OCI-LY7 (cell line): ENCODE measurements around the gene MBD3. TPM values are rescaled to one million over a fixed set of nuclear protein-coding genes. Genes with fewer than 3 reads are reported as not detected.

Experiments used
- BruUV-seq: library from RNA; stranded (reverse); fragments of 400-500 nt; replicated peaks from 2 replicates; lab custom pipeline; 2021; lab: Mats Ljungman, UMichigan
- CTCF ChIA-PET: fragments of 300-600 bp; sonication (Branson Sonifier 250); formaldehyde crosslinking; loops from one replicate; lab custom pipeline; 2022; ENCODE audit warnings: antibody characterized with exemption; ENCODE audit not compliant: unreplicated experiment; lab: Charles Lee
- POLR2A ChIA-PET: fragments of 300-600 bp; sonication (Branson Sonifier 250); formaldehyde crosslinking; loops from one replicate; lab custom pipeline; 2022; ENCODE audit warnings: antibody characterized with exemption; lab: Charles Lee
- DNase-seq: peaks from one replicate; pipeline ENCODE4 v3.0.0-alpha.2; 2015; ENCODE audit warnings: low spot score
- H2AFZ ChIP-seq: fragments of 200-600 bp; sonication (generic), shearing (Covaris generic); 2 replicates; pipeline ENCODE4 v1.6.1; 2014; ENCODE audit warnings: mild to moderate bottlenecking, antibody characterized with exemption, low read length, moderate library complexity
- H3K27ac ChIP-seq: fragments of 200-600 bp; sonication (generic); 2 replicates; pipeline ENCODE4 v1.5.1; 2014; ENCODE audit warnings: mixed run types, low read depth, mild to moderate bottlenecking, moderate library complexity, low read length, inconsistent platforms; ENCODE audit not compliant: poor library complexity, severe bottlenecking
- H3K36me3 ChIP-seq: fragments of 200-600 bp; sonication (generic); 2 replicates; pipeline ENCODE4 v1.6.1; 2014; ENCODE audit warnings: mild to moderate bottlenecking, antibody characterized with exemption, low read length, moderate library complexity, mixed read lengths; ENCODE audit not compliant: insufficient read depth
- H3K4me1 ChIP-seq: fragments of 200-600 bp; sonication (generic); 2 replicates; pipeline ENCODE4 v1.5.1; 2014; ENCODE audit warnings: mild to moderate bottlenecking, low read length; ENCODE audit not compliant: insufficient read depth, poor library complexity, severe bottlenecking
- H3K4me2 ChIP-seq: fragments of 200-600 bp; sonication (generic); 2 replicates; pipeline ENCODE4 v1.6.1; 2014; ENCODE audit warnings: mild to moderate bottlenecking, low read length
- H3K4me3 ChIP-seq: fragments of 200-600 bp; sonication (generic); 2 replicates; pipeline ENCODE4 v1.5.1; 2014; ENCODE audit warnings: mild to moderate bottlenecking, low read depth, low read length; ENCODE audit not compliant: poor library complexity, severe bottlenecking
- H3K79me2 ChIP-seq: fragments of 200-600 bp; sonication (generic); 2 replicates; pipeline ENCODE4 v1.6.1; 2016; ENCODE audit warnings: low read depth, mild to moderate bottlenecking, low read length, moderate library complexity, mixed read lengths; ENCODE audit not compliant: insufficient read depth
- H3K9me2 ChIP-seq: fragments of 200-600 bp; sonication (generic); 2 replicates; pipeline ENCODE4 v1.6.1; 2016; ENCODE audit warnings: mild to moderate bottlenecking, low read length, mixed read lengths; ENCODE audit not compliant: insufficient read depth
- H3K9me3 ChIP-seq: fragments of 200-600 bp; sonication (generic); 2 replicates; pipeline ENCODE4 v1.6.1; 2014; ENCODE audit warnings: mild to moderate bottlenecking, mixed run types, low read length, mixed read lengths
- H4K20me1 ChIP-seq: fragments of 200-600 bp; sonication (generic); 2 replicates; pipeline ENCODE4 v1.6.1; 2014; ENCODE audit warnings: mild to moderate bottlenecking, antibody characterized with exemption, low read length, moderate library complexity, mixed read lengths; ENCODE audit not compliant: insufficient read depth
- CTCF ChIP-seq: fragments of 200-600 bp; sonication (generic); conservative IDR thresholded peaks from 2 replicates; pipeline ENCODE4 v1.5.1; 2014; ENCODE audit warnings: mild to moderate bottlenecking, antibody characterized with exemption, low read length, moderate library complexity, mixed read lengths
- EZH2phosphoT487 ChIP-seq: fragments of 200-600 bp; sonication (generic); IDR thresholded peaks from 2 replicates; pipeline ENCODE4 v1.6.1; 2018; ENCODE audit warnings: low read depth, borderline replicate concordance, mild to moderate bottlenecking, mixed run types, antibody characterized with exemption, low read length, moderate library complexity, mixed read lengths
- intact Hi-C: fragments of 100-400 bp; cut with micrococcal nuclease; formaldehyde crosslinking; loops from one replicate; pipeline ENCODE4 v1.10.0; 2022; ENCODE audit not compliant: unreplicated experiment
- total RNA-seq, 2 experiments: library from RNA; depleted of rRNA in 1 of 2; stranded (reverse); fragments of >200 nt in 1 of 2; shearing (Covaris generic) in 1 of 2; gene quantifications; 2 replicates each; pipeline ENCODE4 v1.2.3, GENCODE V29; 2014 to 2022

Gene MBD3
- total RNA-seq, 2 experiments from 2014 or later = 168 to 172 TPM

- BruUV-seq = no TSS peak
- CTCF ChIA-PET = interaction anchor here (0.6 kb wide), 1 partner anchor 151 kb away, joined by 4 read pairs; no protein-coding TSS in a partner anchor
- Histone ChIP-seq H3K9me3 (no peaks in the 10 kb centered on the region), H3K4me1 (no peaks in the 10 kb centered on the region), H3K9me2 (no peaks in the 10 kb centered on the region), H3K36me3 (no peaks in the 10 kb centered on the region), H3K79me2 (no peaks in the 10 kb centered on the region), H3K27ac (no peak overlapping the region), H3K4me2 (no peak overlapping the region), H4K20me1 (no peaks in the 10 kb centered on the region), H3K4me3 (no peak overlapping the region), H2AFZ (no peak overlapping the region)
- POLR2A ChIA-PET = no interaction called here
- no peak for TF ChIP-seq CTCF
- no peak for TF ChIP-seq EZH2phosphoT487
- DNase-seq = no peak
- intact Hi-C loops = no loop called here
These were observed 31.3 kb downstream of the MBD3 start for GRCh38 chr19:1561236-1561842.

- Histone ChIP-seq H3K4me2 (no peak overlapping the region), H3K79me2 (no peaks in the 10 kb centered on the region), H3K4me1 (no peaks in the 10 kb centered on the region), H3K9me3 (no peaks in the 10 kb centered on the region), H3K4me3 (no peak overlapping the region), H3K27ac (no peak overlapping the region), H3K36me3 (no peaks in the 10 kb centered on the region), H3K9me2 (no peaks in the 10 kb centered on the region), H4K20me1 (no peaks in the 10 kb centered on the region), H2AFZ (no peak overlapping the region)
- intact Hi-C loops = no loop called here
- DNase-seq = no peak
- TF ChIP-seq EZH2phosphoT487 (no peak), CTCF (no peak)
- ChIA-PET POLR2A (no interaction called here), CTCF (no interaction called here)
- no TSS peak for BruUV-seq
These were observed 32.3 kb downstream of the MBD3 start for GRCh38 chr19:1560286-1560882.

- H2AFZ ChIP-seq = no peak overlapping the region
- H3K4me2 ChIP-seq = no peak overlapping the region
- intact Hi-C loops = no loop called here
- H3K4me1 ChIP-seq = no peaks in the 10 kb centered on the region
- no peak for DNase-seq
- TF ChIP-seq CTCF = no peak
- no peaks in the 10 kb centered on the region for H3K36me3 ChIP-seq
- no peak overlapping the region for H3K27ac ChIP-seq
- H3K4me3 ChIP-seq = no peak overlapping the region
- no peaks in the 10 kb centered on the region for H3K9me2 ChIP-seq
- CTCF ChIA-PET = interaction anchor here (0.6 kb wide), 1 partner anchor 10 kb away, joined by 3 read pairs; no protein-coding TSS in a partner anchor
- POLR2A ChIA-PET = no interaction called here
- H3K9me3 ChIP-seq = no peaks in the 10 kb centered on the region
- H3K79me2 ChIP-seq = no peaks in the 10 kb centered on the region
- H4K20me1 ChIP-seq = no peaks in the 10 kb centered on the region
- no TSS peak for BruUV-seq
These were observed 34.1 kb downstream of the MBD3 start for GRCh38 chr19:1558552-1558951.
